Heart right ventricle (tissue), 16 donors: ENCODE data around the gene HOGA1. TPM values are rescaled to one million over a fixed set of nuclear protein-coding genes. Genes with fewer than 3 reads are reported as not detected.
"Not testable (repeated sequence)": the region's sequence is repeated elsewhere in the genome, so short reads cannot be mapped to it uniquely, and the experiment has no call there.

ENCODE experiments used
- ATAC-seq, 8 donors: fragments of 200-7000 bp; cut with Tn5 transposase; one replicate each; pipeline ENCODE4 v1.9.1; 2020; ENCODE audit warnings: mild to moderate bottlenecking in 8 of 8, moderate library complexity in 8 of 8, moderate number of reproducible peaks in 1 of 8
- DNase-seq, 2 donors: peaks; one replicate each; pipeline ENCODE4 v3.0.0-alpha.2; 2020
- H3K27ac ChIP-seq, 10 donors: fragments of 200-600 bp; sonication (generic) in 2 of 10; one replicate each; pipeline versions ENCODE4 v1.5.0 to v1.8.0; 2020 to 2022; ENCODE audit warnings: mild to moderate bottlenecking in 3 of 10
- H3K27me3 ChIP-seq, 7 donors: fragments of 200-600 bp; one replicate each; pipeline ENCODE4 v1.8.0; 2021 to 2022; ENCODE audit warnings: mild to moderate bottlenecking in 2 of 7
- H3K36me3 ChIP-seq, 9 donors: fragments of 200-600 bp; sonication (generic) in 1 of 9; one replicate each; pipeline versions ENCODE4 v1.5.0 to v1.8.0; 2020 to 2022; ENCODE audit warnings: mild to moderate bottlenecking in 2 of 9
- H3K4me1 ChIP-seq, 9 donors: fragments of 200-600 bp; sonication (generic) in 1 of 9; one replicate each; pipeline versions ENCODE4 v1.5.0 to v1.8.0; 2020 to 2022; ENCODE audit warnings: mild to moderate bottlenecking in 4 of 9
- H3K4me3 ChIP-seq, 10 donors: fragments of 200-600 bp; sonication (generic) in 2 of 10; one replicate each; pipeline versions ENCODE4 v1.5.0 to v1.8.0; 2020 to 2022; ENCODE audit warnings: mild to moderate bottlenecking in 7 of 10, moderate library complexity in 2 of 10
- H3K9me3 ChIP-seq, 11 donors: fragments of 200-600 bp in 10 of 11; sonication (generic) in 2 of 11; one replicate each; pipeline versions ENCODE4 v1.5.0 to v1.8.0; 2013 to 2022; ENCODE audit warnings: mild to moderate bottlenecking in 2 of 11, control low read depth in 1 of 11, moderate library complexity in 1 of 11
- WGBS, 2 donors: extraction: QIAGEN DNeasy Blood & Tissue Kit; methylation state at CpG; one replicate each; pipeline ENCODE4 v1.1.7; 2013; ENCODE audit warnings: inconsistent platforms in 1 of 2; 5-methylcytosine and 5-hydroxymethylcytosine counted together
- intact Hi-C, 10 donors: fragments of 100-400 bp; cut with DNase I; formaldehyde crosslinking; loops; one replicate each; pipeline versions ENCODE4 v1.11.1 to v1.14.2; 2022
- polyA plus RNA-seq, 2 donors: library from polyadenylated mRNA; stranded (reverse); fragments of 200-250 nt; gene quantifications; one replicate each; pipeline ENCODE4 v1.2.3, GENCODE V29; 2013
- total RNA-seq, 10 donors: library from RNA; stranded (reverse); fragmentation: NEBNext Ultra II Directional in 3 of 10; extraction: Animal tissue kit (Norgen Biotek cat#: 25700) in 3 of 10; gene quantifications; one replicate each; pipeline versions ENCODE4 v1.2.1 to v1.2.4, GENCODE V29; 2021 to 2023
- TF ChIP-seq, protein P1 (sequence below), 9 donors: fragments of 200-600 bp; sonication (generic) in 2 of 9; IDR thresholded peaks; one replicate each; pipeline versions ENCODE4 v1.5.0 to v1.8.0; 2021 to 2022; ENCODE audit warnings: antibody characterized with exemption in 9 of 9, mild to moderate bottlenecking in 5 of 9, moderate library complexity in 1 of 9
- donor health status: Arrhythmogenic right ventricular cardiomyopathy.
- donor health status: ischemic (EF 13 %, LVEDD 7.1; RV severe dilation, severe dysfunction).
- donor health status: healthy with polysubstance abuse.
- donor health status: DM: no; HTN: yes; CAD: no.
- donor health status: DM: no; HTN: no; CAD: no.
- donor health status: ischemic (EF 25% LVEDD 6.9; RV normal size, moderate dysfunction).
- donor health status: ischemic (EF 25% LVEDD 5.7; RV mildly dilated, moderate dysfunction).
- donor health status: healthy.
- donor health status: DM: yes; HTN: yes; CAD: no.
- donor health status: Ischemic cardiomyopathy.
- donor health status: ischemic (EF 35%, LVEDD 5.7; RV mildly dilated, moderate dysfunction).
- donor health status: nonischemic (EF 11% LVEDD 7.7; RV severe dilation, severe dysfunction).
- donor health status: DM: yes; HTN: yes; CAD: no.
- donor health status: PGD.
- donor health status: ischemic (EF 29% LVEDD 5.4; RV normal size, mild dysfunction).
- donor health status: nonischemic (EF 23%, LVEDD 6.1; RV moderate dilation, normal function).

The HOGA1 gene
- total and polyA plus RNA-seq, 12 donors, result 8.9 to 58.3 (median 18.1) TPM

GRCh38 chr10:97550336-97551149 is 33.6 kb upstream of the HOGA1 start:
- Histone ChIP-seq H3K36me3 (no peaks in the 10 kb centered on the region), H3K27me3 (no peaks in the 10 kb centered on the region), H3K9me3 (peaks cover 0 to 2% (median 0%) of the 10 kb centered on the region in 11 donors), H3K4me3 (no peak overlapping the region), H3K27ac (peak overlapping the region in 8 of 10 donors; percentile 33 to 81 (median 66)), H3K4me1 (peaks cover 8 to 60% (median 46%) of the 10 kb centered on the region in 9 donors)
- TF ChIP-seq, protein P1, sequence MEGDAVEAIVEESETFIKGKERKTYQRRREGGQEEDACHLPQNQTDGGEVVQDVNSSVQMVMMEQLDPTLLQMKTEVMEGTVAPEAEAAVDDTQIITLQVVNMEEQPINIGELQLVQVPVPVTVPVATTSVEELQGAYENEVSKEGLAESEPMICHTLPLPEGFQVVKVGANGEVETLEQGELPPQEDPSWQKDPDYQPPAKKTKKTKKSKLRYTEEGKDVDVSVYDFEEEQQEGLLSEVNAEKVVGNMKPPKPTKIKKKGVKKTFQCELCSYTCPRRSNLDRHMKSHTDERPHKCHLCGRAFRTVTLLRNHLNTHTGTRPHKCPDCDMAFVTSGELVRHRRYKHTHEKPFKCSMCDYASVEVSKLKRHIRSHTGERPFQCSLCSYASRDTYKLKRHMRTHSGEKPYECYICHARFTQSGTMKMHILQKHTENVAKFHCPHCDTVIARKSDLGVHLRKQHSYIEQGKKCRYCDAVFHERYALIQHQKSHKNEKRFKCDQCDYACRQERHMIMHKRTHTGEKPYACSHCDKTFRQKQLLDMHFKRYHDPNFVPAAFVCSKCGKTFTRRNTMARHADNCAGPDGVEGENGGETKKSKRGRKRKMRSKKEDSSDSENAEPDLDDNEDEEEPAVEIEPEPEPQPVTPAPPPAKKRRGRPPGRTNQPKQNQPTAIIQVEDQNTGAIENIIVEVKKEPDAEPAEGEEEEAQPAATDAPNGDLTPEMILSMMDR (IDR thresholded peaks at IDR 0.05), result no peak
- WGBS, 2 donors, result 79 to 80% methylated on average over 10 of the region's 10 CpGs
- intact Hi-C loops, result loop anchor here in 6 of 10 donors (5.0 kb wide), 3 partner anchors 48 to 88 kb away; partner anchors contain the start of genes MMS19 (in 2 of the 6) and UBTD1 (in 2 of the 6)
- no peak for DNase-seq
- no peak for ATAC-seq

DNA sequence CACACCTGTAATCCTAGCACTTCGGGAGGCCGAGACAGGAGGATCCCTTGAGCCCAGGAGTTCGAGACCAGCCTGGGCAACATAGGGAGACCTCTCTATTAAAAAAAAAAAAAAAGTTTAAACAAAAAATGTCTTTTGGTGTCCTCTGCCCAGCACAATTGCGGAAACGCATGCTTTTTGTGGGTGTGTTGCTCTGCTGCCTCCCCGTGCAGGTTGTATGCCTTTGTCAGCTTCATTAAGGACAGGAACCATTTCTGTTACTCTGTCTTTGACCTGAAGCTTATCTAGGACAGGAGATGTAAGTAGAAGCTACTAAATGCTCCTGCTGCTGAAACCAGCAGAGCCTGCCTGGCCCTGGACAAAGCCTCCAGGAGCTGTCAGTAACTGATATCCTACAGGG is 32.9 kb upstream of the HOGA1 start:
- Histone ChIP-seq H3K4me1 (peaks cover 8 to 60% (median 46%) of the 10 kb centered on the region in 9 donors), H3K27me3 (no peaks in the 10 kb centered on the region), H3K9me3 (peaks cover 0 to 7% (median 0%) of the 10 kb centered on the region in 11 donors), H3K4me3 (no peak overlapping the region), H3K27ac (peak overlapping the region in 2 of 10 donors; percentile 73 to 81), H3K36me3 (no peaks in the 10 kb centered on the region)
- WGBS, 2 donors, result 89 to 96% methylated on average over 6 of the region's 6 CpGs
- intact Hi-C loops, result loop anchor here in 6 of 10 donors (5.0 kb wide), 3 partner anchors 49 to 89 kb away; partner anchors contain the start of genes MMS19 (in 2 of the 6) and UBTD1 (in 2 of the 6)
- no peak for DNase-seq
- ATAC-seq, result no peak
- TF ChIP-seq, protein P1 (IDR thresholded peaks at IDR 0.05), result no peak

GRCh38 chr10:97553575-97554031 is 30.6 kb upstream of the HOGA1 start:
- intact Hi-C loops, result loop anchor here in 9 of 10 donors (2.0 to 5.0 kb wide), 5 partner anchors 51 to 91 kb away; partner anchors contain the start of genes MMS19 (in 3 of the 9) and UBTD1 (in 3 of the 9)
- H3K4me3 ChIP-seq, result no peak overlapping the region
- peaks cover 0 to 7% (median 0%) of the 10 kb centered on the region in 11 donors for H3K9me3 ChIP-seq
- peak; percentile 65 to 71 for DNase-seq
- 18 to 21% methylated on average over 6 of the region's 6 CpGs for WGBS, 2 donors
- H3K27me3 ChIP-seq, result no peaks in the 10 kb centered on the region
- no peaks in the 10 kb centered on the region for H3K36me3 ChIP-seq
- no peak overlapping the region for H3K27ac ChIP-seq
- TF ChIP-seq, protein P1 (IDR thresholded peaks at IDR 0.05), result peak; percentile 69 to 92 (median 83)
- peak; percentile 86 to 93 (median 88) for ATAC-seq
- peaks cover 8 to 41% (median 28%) of the 10 kb centered on the region in 9 donors for H3K4me1 ChIP-seq

DNA sequence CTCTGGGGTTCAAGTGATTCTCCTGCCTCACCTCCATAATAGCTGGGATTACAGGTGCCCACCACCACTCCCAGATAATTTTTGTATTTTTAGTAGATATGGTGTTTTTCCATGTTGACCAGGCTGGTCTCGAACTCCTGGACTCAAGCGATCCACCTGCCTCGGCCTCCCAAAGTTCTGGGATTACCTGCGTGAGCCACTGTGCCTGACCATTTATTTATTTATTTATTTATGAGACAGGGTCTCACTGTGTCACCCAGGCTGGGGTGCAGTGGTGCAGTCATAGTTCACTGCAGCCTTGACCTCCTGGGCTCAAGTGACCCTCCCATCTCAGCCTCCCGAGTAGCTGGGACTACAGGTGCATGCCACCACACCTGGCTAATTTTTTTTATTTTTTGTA is 29.9 kb upstream of the HOGA1 start:
- H3K4me1 ChIP-seq, result peaks cover 8 to 34% (median 21%) of the 10 kb centered on the region in 9 donors
- WGBS, 2 donors, result 94 to 95% methylated on average over 5 of the region's 5 CpGs
- H3K4me3 ChIP-seq, DNase-seq, H3K36me3 ChIP-seq, H3K9me3 ChIP-seq, H3K27me3 ChIP-seq, ATAC-seq, H3K27ac ChIP-seq: not testable (repeated sequence)
- intact Hi-C loops, result loop anchor here in 7 of 10 donors (2.0 to 5.0 kb wide), 4 partner anchors 52 to 92 kb away; partner anchors contain the start of genes MMS19 (in 2 of the 7) and UBTD1 (in 2 of the 7)

DNA sequence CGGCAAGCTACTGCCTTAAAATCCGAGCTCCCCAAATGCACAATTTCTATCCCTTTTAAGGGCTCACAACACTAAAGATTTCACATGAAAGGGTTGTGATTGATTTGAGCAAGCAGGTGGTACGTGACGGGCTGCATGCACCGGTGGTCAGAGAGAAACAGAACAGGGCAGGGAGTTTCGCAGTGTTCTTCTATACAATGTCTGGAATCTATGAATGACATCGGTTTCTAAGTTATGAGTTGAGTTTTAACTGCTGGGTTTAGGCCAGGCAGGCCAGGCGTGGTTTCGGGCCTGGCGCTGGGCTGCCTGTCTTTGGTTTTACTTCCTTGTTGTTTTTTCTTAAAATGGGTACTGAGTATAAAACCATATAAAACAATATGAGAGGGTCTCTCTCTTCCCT is 28.6 kb upstream of the HOGA1 start:
- WGBS, 2 donors, result 98 to 99% methylated on average over 8 to 10 of the region's 10 CpGs
- H3K27ac ChIP-seq, H3K27me3 ChIP-seq, DNase-seq, ATAC-seq, H3K9me3 ChIP-seq, H3K36me3 ChIP-seq, H3K4me3 ChIP-seq: not testable (repeated sequence)
- H3K4me1 ChIP-seq, result peaks cover 0 to 27% (median 14%) of the 10 kb centered on the region in 9 donors
- intact Hi-C loops, result loop anchor here in 1 of 10 donors (2.0 kb wide), 1 partner anchor 93 kb away; no protein-coding TSS in a partner anchor

DNA sequence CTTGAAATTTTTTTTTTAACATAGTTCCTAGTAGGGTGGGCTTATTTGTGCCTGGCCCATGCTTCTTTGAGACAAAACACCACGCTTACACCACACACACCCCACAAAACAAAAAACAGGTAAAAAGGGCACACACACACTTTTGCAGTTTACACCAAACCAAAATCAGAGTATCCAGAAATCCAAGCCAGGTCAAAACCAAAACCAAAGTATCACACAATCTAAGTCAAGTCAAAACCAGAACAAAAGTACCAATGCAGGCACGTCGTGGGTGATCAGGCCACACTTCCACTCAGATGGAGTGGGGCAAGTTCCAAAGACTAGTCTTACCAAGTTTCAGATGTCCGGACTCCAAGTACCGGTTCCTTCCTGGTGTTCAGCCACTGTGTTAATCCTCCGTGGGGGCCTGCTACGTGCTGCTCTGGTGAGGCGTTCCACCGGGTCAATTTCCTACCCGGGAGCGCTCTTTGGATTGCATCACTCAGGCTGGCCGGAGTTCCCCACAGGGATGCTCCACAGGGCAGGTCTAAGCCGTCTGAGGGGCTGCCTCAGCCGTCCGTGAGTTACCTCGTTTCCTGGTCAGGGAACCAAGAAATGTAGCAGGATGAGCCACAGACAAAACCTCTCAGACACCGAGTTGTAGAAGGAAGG is 23.3 kb upstream of the HOGA1 start:
- DNase-seq, intact Hi-C loops, H3K4me1 ChIP-seq, H3K27me3 ChIP-seq, H3K9me3 ChIP-seq, H3K36me3 ChIP-seq: not testable (repeated sequence)
- peak overlapping the region in 7 of 10 donors; percentile 8 to 47 (median 32) for H3K4me3 ChIP-seq
- 75 to 83% methylated on average over 17 of the region's 17 CpGs for WGBS, 2 donors
- H3K27ac ChIP-seq, result peak overlapping the region in 7 of 10 donors; percentile 25 to 80 (median 53)
- peak in 3 of 8 donors; percentile 62 to 73 (median 64) for ATAC-seq

- peak overlapping the region in 6 of 10 donors; percentile 8 to 47 (median 39) for H3K4me3 ChIP-seq
- DNase-seq, H3K27me3 ChIP-seq, H3K36me3 ChIP-seq, H3K4me1 ChIP-seq, intact Hi-C loops, H3K9me3 ChIP-seq, ATAC-seq: not testable (repeated sequence)
- peak overlapping the region in 5 of 10 donors; percentile 32 to 80 (median 53) for H3K27ac ChIP-seq
- 90 to 92% methylated on average over 12 of the region's 12 CpGs for WGBS, 2 donors
Observed at GRCh38 chr10:97561386-97562077, 22.7 kb upstream of the HOGA1 start.
